ENCODE measurements around the gene LY6G6C. TPM values are rescaled to one million over a fixed set of nuclear protein-coding genes. Genes with fewer than 3 reads are reported as not detected.
A peak's percentile ranks its signal among the peaks of the same experiment; 100 is the strongest.

The LY6G6C gene
- total and polyA plus RNA-seq, 2 of the 13 experiments (the other 11 are each of a cell fraction or from before 2014, with no cell fraction given) = 0.15 TPM; not detected in 1

- TF ChIP-seq ZNF550 (CRISPR knock-in tag; IDR thresholded peaks at IDR 0.05; ENCODE audit: borderline replicate concordance) (no peak), ZNF280D (CRISPR knock-in tag; IDR thresholded peaks at IDR 0.05) (peak; percentile 37; the same call in 1 of the 2 replicates), ZFP62 (CRISPR knock-in tag; IDR thresholded peaks at IDR 0.05) (no peak), ZNF574 (CRISPR knock-in tag; IDR thresholded peaks at IDR 0.05) (peak; percentile 60), FOXA1 (IDR thresholded peaks at IDR 0.05) (no peak), FOXA1 (CRISPR knock-in tag; IDR thresholded peaks at IDR 0.05) (peak; percentile 21; the same call in 1 of the 2 replicates), ZIK1 (CRISPR knock-in tag; IDR thresholded peaks at IDR 0.05; ENCODE audit: borderline replicate concordance, low read depth) (no peak; the same call in none of the 2 replicates), ZNF275 (CRISPR knock-in tag; IDR thresholded peaks at IDR 0.05; ENCODE audit: borderline replicate concordance) (peak; percentile 62; the same call in 1 of the 2 replicates), MIER2 (CRISPR knock-in tag; IDR thresholded peaks at IDR 0.05) (0 out of 2 replicates have a peak, but pooled peaks have one; percentile 10), ZNF17 (CRISPR knock-in tag; IDR thresholded peaks at IDR 0.05) (no peak), NBN (conservative IDR thresholded peaks at IDR 0.05) (no peak), EEA1 (CRISPR knock-in tag; IDR thresholded peaks at IDR 0.05; ENCODE audit: borderline replicate concordance) (no peak), HNRNPL (IDR thresholded peaks at IDR 0.05; ENCODE audit: low read depth, low read length) (peak; percentile 58; the same call in 1 of the 2 replicates), ATF3 (CRISPR knock-in tag; IDR thresholded peaks at IDR 0.05) (peak; percentile 93), ZNF720 (CRISPR knock-in tag; IDR thresholded peaks at IDR 0.05) (no peak; the same call in 1 of the 2 replicates), ZNF644 (CRISPR knock-in tag; IDR thresholded peaks at IDR 0.05; ENCODE audit: low read depth) (no peak), ZBTB4 (CRISPR knock-in tag; IDR thresholded peaks at IDR 0.05; ENCODE audit: borderline replicate concordance) (0 out of 2 replicates have a peak, but pooled peaks have one; percentile 48), TBL1XR1 (IDR thresholded peaks at IDR 0.05; ENCODE audit: borderline replicate concordance, low read length, partially characterized antibody) (no peak), EHMT2 (IDR thresholded peaks at IDR 0.05; ENCODE audit: borderline replicate concordance, low read depth, low read length) (no peak)
Measured at GRCh38 chr6:31736021-31736767, 14.6 kb upstream of the LY6G6C start, which contains the start of gene CLIC1 (continued).

Measured in HepG2 (cell line).